ENCODE results near the gene GRIK4.

GRIK4 gene

DNA sequence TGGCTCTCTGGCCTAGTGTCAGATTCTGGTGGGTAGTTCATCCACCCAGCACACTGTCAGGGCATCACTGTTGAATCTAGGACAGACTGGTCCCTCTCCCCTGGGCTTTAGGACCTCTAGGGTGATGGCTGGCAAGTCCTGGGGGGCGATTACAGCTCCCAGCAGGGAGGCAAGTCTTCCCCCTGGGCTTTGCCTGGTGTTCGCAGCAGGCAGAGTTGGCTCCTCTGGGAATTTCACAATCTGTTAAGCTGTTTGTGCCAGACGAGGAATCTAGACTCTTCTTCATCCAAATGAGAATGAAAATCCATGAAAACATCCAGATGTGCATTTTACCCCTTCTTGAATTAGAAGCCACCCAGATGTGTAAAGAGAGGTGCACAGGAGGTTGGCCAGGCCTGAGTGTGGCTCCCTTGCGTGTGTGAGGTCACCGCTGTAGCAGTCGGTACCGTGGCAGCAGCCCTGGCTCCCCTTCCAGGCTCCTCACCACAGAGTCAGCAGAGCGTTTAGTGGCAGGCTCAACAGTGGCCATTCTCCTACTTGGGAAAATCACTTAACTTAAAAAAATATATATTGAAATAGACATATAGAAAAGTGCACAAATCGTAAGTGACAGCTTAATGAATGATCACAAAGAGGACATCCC, 412.4 kb downstream of the GRIK4 start:
- TF ChIP-seq CTCF (conservative IDR thresholded peaks at IDR 0.05; ENCODE audit: low read length), result no peak
- no peak for DNase-seq (ENCODE audit: low read depth)
- no peak overlapping the region for H3K4me3 ChIP-seq (ENCODE audit: low read length)

DNA sequence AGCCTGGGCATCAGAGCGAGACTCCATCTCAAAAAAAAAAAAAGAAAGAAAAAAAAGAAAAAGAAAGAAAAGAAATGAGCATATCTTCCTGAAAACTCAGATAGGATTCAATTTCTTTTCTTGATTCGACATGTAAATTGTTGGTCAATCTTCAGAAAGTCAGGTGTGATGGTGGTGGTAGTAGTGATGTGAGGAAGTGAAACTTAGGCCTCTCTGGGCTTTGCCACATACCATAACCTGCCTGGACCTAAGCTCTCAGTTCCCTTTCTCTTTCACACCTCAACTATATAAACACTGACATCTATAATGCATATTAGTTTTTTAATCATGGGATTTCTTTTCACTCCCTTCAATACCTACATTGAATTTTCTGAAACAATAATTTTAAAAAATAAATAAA, 414.4 kb downstream of the GRIK4 start:
- no peak overlapping the region for H3K4me3 ChIP-seq (ENCODE audit: low read length)
- no peak for TF ChIP-seq CTCF (conservative IDR thresholded peaks at IDR 0.05; ENCODE audit: low read length)
- no peak for DNase-seq (ENCODE audit: low read depth)

GRCh38 chr11:120928627-120929026, 417.1 kb downstream of the GRIK4 start:
- H3K4me3 ChIP-seq (ENCODE audit: low read length), result no peak overlapping the region
- DNase-seq (ENCODE audit: low read depth), result no peak
- TF ChIP-seq CTCF (conservative IDR thresholded peaks at IDR 0.05; ENCODE audit: low read length), result no peak

GRCh38 chr11:120929090-120929489, 417.5 kb downstream of the GRIK4 start:
- H3K4me3 ChIP-seq (ENCODE audit: low read length), result no peak overlapping the region
- peak; percentile 32 for DNase-seq (ENCODE audit: low read depth)
- TF ChIP-seq CTCF (conservative IDR thresholded peaks at IDR 0.05; ENCODE audit: low read length), result no peak

- DNase-seq (ENCODE audit: low read depth), result peak; percentile 28
- no peak overlapping the region for H3K4me3 ChIP-seq (ENCODE audit: low read length)
- TF ChIP-seq CTCF (conservative IDR thresholded peaks at IDR 0.05; ENCODE audit: low read length), result peak; percentile 62
Measured at GRCh38 chr11:120929664-120930154, 418.2 kb downstream of the GRIK4 start.

DNA sequence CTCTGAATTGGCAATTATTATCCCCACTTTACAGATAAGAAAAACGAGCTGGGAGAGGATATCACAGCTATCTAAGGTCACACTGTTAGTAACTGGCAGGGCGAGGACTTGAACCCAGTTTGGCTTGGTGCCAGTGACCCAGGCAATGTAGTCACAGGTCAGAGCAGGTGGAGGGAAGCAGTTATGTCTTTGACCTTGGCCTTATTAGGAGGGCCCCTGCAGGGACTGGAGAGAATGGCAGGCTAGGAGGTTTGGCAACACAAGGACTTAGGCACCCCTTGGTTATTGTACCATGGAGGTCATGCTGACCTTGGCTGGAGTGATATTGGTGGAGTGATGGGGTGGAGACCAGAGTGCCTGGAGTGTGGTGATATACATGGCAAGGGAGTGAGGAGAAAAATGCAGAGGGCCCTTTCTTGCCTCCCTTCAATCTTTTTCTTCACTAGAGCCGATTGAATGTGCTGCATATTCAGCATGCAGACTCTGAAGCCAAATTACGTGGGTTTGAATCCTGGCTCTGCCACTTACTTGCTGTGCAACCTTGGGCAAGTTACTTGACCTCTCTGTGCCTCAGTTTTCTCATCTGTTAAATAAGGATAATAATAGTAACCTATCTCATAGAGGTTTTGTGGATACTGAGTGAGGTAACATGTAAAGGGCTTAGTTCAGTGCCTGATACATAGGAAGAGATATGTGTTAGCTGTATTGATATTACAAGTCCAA, 419.7 kb downstream of the GRIK4 start:
- TF ChIP-seq CTCF (conservative IDR thresholded peaks at IDR 0.05; ENCODE audit: low read length), result no peak
- DNase-seq (ENCODE audit: low read depth), result no peak
- no peak overlapping the region for H3K4me3 ChIP-seq (ENCODE audit: low read length)
